ENCODE results near the gene GNMT. TPM values are rescaled to one million over a fixed set of nuclear protein-coding genes. Genes with fewer than 3 reads are reported as not detected.

GNMT gene
- total and polyA plus RNA-seq, 10 of the 15 experiments (the other 5 are each of a cell fraction or from before 2014, with no cell fraction given) = 0.27 to 1.1 (median 0.39) TPM

GRCh38 chr6:42988486-42989020 is 28.0 kb downstream of the GNMT start:
- H3K27me3 ChIP-seq (replicated peaks in 1 of 2; ENCODE audit: control insufficient read depth in 2 of 2, insufficient read depth in 2 of 2, low read length in 1 of 2) = no peaks in the 10 kb centered on the region
- intact Hi-C loops (cut with micrococcal nuclease; ENCODE audit: unreplicated experiment) = no loop called here
- no peak for FAIRE-seq
- H3K27ac ChIP-seq (ENCODE audit: control insufficient read depth, insufficient read depth) = no peak overlapping the region
- ChIA-PET RAD21 (ENCODE audit: unreplicated experiment) (interaction anchor here (0.6 to 1.5 kb wide), 2 partner anchors 11 to 95 kb away, joined by 3 read pairs; no protein-coding TSS in a partner anchor), CTCF (interaction anchor here (0.6 to 1.2 kb wide), 4 partner anchors 28 to 140 kb away, joined by 3 to 4 read pairs (median 3); no protein-coding TSS in a partner anchor), POLR2A (interaction anchor here (0.5 to 1.9 kb wide), 4 partner anchors 9 to 469 kb away, joined by 4 to 6 read pairs (median 4); partner anchors contain the start of gene PEX6), SMC1A (ENCODE audit: uncharacterized antibody, unreplicated experiment) (interaction anchor here (0.7 to 1.7 kb wide), 7 partner anchors 11 to 159 kb away, joined by 3 to 6 read pairs (median 3); no protein-coding TSS in a partner anchor)
- peaks cover 2 to 8% of the 10 kb centered on the region in 2 experiments; a peak in 2 of 4 replicates for H3K36me3 ChIP-seq (ENCODE audit: control insufficient read depth in 2 of 2, insufficient read depth in 2 of 2, low read length in 1 of 2)
- TF ChIP-seq RAD51 (IDR thresholded peaks at IDR 0.05) (no peak), EP300 (IDR thresholded peaks at IDR 0.05; ENCODE audit: borderline replicate concordance in 1 of 2, control insufficient read depth in 1 of 2, low read depth in 2 of 2, low read length in 2 of 2) (no peak), NFYA (IDR thresholded peaks at IDR 0.05; ENCODE audit: borderline replicate concordance, low read depth, low read length) (no peak), SMC3 (IDR thresholded peaks at IDR 0.05; ENCODE audit: borderline replicate concordance, low read length) (no peak), SREBF1 (IDR thresholded peaks at IDR 0.05; ENCODE audit: low read length) (no peak), BCL3 (IDR thresholded peaks at IDR 0.05; ENCODE audit: borderline replicate concordance, insufficient read depth, low read depth, low read length, poor library complexity, severe bottlenecking) (no peak), ZBTB4 (CRISPR knock-in tag; IDR thresholded peaks at IDR 0.05) (no peak), SMAD1 (IDR thresholded peaks at IDR 0.05; ENCODE audit: low read depth, partially characterized antibody) (no peak), SMAD5 (IDR thresholded peaks at IDR 0.05; ENCODE audit: low read depth) (no peak), RUNX3 (IDR thresholded peaks at IDR 0.05; ENCODE audit: low read length) (no peak), E2F8 (IDR thresholded peaks at IDR 0.05; ENCODE audit: low read depth, partially characterized antibody) (no peak)
- peaks cover 16% of the 10 kb centered on the region for H3K4me1 ChIP-seq (ENCODE audit: control insufficient read depth, insufficient read depth, low read length)
- H3K9ac ChIP-seq (ENCODE audit: control insufficient read depth, insufficient read depth, low read length) = no peak overlapping the region
- no peaks in the 10 kb centered on the region for H3K9me3 ChIP-seq (replicated peaks; ENCODE audit: control insufficient read depth, insufficient read depth, low read length)
- H3K79me2 ChIP-seq (ENCODE audit: control insufficient read depth, insufficient read depth, low read length) = peaks cover 14% of the 10 kb centered on the region
- ATAC-seq = no peak
- H2AFZ ChIP-seq (ENCODE audit: control insufficient read depth, low read depth, low read length) = no peak overlapping the region
- H4K20me1 ChIP-seq (ENCODE audit: control insufficient read depth, insufficient read depth) = no peaks in the 10 kb centered on the region
- no TSS peak for BruUV-seq (replicated peaks)
- in situ Hi-C loops (cut with MboI) = no loop called here
- H3K4me2 ChIP-seq (ENCODE audit: control insufficient read depth, insufficient read depth) = no peak overlapping the region
- no peak for DNase-seq (ENCODE audit: low read depth, low spot score)
- 100% methylated on average over 1 of the region's 1 CpG for WGBS (ENCODE audit: insufficient coverage, insufficient replicate concordance, low lambda C conversion rate, missing lambda C conversion rate)
- no peak overlapping the region for H3K4me3 ChIP-seq
